Endothelial cell of umbilical vein (primary cell): Measurements from ENCODE around the gene PLXNA3. TPM values are rescaled to one million over a fixed set of nuclear protein-coding genes. Genes with fewer than 3 reads are reported as not detected.

Experiments used
- BruUV-seq: library from RNA; stranded (reverse); fragments of 400-500 nt; replicated peaks from 2 replicates; lab custom pipeline; 2021; lab: Mats Ljungman, UMichigan
- CTCF ChIA-PET: fragments of 300-600, 350-600 bp; sonication (Branson Sonifier 250); formaldehyde crosslinking; loops from one replicate; lab custom pipeline; 2021; ENCODE audit warnings: antibody characterized with exemption, inconsistent platforms; lab: Charles Lee
- POLR2A ChIA-PET: fragments of 300-600, 350-600 bp; sonication (Branson Sonifier 250); formaldehyde crosslinking; loops from one replicate; lab custom pipeline; 2021; ENCODE audit warnings: antibody characterized with exemption, inconsistent platforms; lab: Charles Lee
- DNase-seq: peaks from one replicate; pipeline ENCODE4 v3.0.0-alpha.2; 2011; ENCODE audit warnings: low read depth, low spot score
- FAIRE-seq: peaks from 2 replicates; lab custom pipeline; 2011; peaks lifted over from hg19 to GRCh38; lab: Jason Lieb, UNC
- H2AFZ ChIP-seq: 2 replicates; pipeline ENCODE4 v1.6.0; 2012; ENCODE audit warnings: low read depth, low read length, control low read depth, inconsistent platforms
- H3K27ac ChIP-seq: 2 replicates; pipeline ENCODE4 v1.5.1; 2011; ENCODE audit warnings: low read depth, mild to moderate bottlenecking, control low read depth, low read length, moderate library complexity; ENCODE audit not compliant: insufficient read depth
- H3K27me3 ChIP-seq, 2 experiments: 2 replicates each; pipeline versions ENCODE4 v1.6.0 to v1.6.1; 2011; ENCODE audit warnings: low read length in 2 of 2, mixed read lengths in 1 of 2; ENCODE audit not compliant: control insufficient read depth in 2 of 2, insufficient read depth in 2 of 2
- H3K36me3 ChIP-seq, 2 experiments: 2 replicates in 1 of 2; 3 replicates in 1 of 2; pipeline ENCODE4 v1.5.1; 2011; ENCODE audit warnings: low read length in 2 of 2, mild to moderate bottlenecking in 1 of 2, moderate library complexity in 1 of 2; ENCODE audit not compliant: control insufficient read depth in 2 of 2, insufficient read depth in 2 of 2; ENCODE audit errors: extremely low read depth in 1 of 2
- H3K4me1 ChIP-seq: 3 replicates; pipeline ENCODE4 v1.5.1; 2011; ENCODE audit warnings: mild to moderate bottlenecking, low read length; ENCODE audit not compliant: control insufficient read depth, insufficient read depth; ENCODE audit errors: extremely low read depth
- H3K4me2 ChIP-seq: 2 replicates; pipeline ENCODE4 v1.6.1; 2011; ENCODE audit warnings: low read length, control low read depth, mixed read lengths; ENCODE audit not compliant: insufficient read depth
- H3K4me3 ChIP-seq, 3 experiments: fragments of 200-600 bp in 1 of 3; sonication (generic), shearing (Covaris generic) in 1 of 3; replicated peaks in 1 of 3; 2 replicates each; pipeline ENCODE4 v1.5.1; 2011 to 2016; ENCODE audit warnings: control low read depth in 3 of 3, low read length in 3 of 3, mild to moderate bottlenecking in 2 of 3, inconsistent platforms in 1 of 3, low read depth in 1 of 3, moderate library complexity in 1 of 3; ENCODE audit not compliant: insufficient read depth in 1 of 3
- H3K79me2 ChIP-seq: 2 replicates; pipeline ENCODE4 v1.6.0; 2012; ENCODE audit warnings: low read length, inconsistent platforms; ENCODE audit not compliant: control insufficient read depth, insufficient read depth
- H3K9ac ChIP-seq: replicated peaks from 2 replicates; pipeline ENCODE3; 2011; ENCODE audit warnings: low read length, control low read depth; ENCODE audit not compliant: insufficient read depth; ENCODE audit errors: extremely low read depth
- H3K9me1 ChIP-seq: replicated peaks from 3 replicates; pipeline ENCODE4 v1.6.0; 2011; ENCODE audit warnings: mild to moderate bottlenecking, low read length; ENCODE audit not compliant: control insufficient read depth, insufficient read depth; ENCODE audit errors: extremely low read depth
- H3K9me3 ChIP-seq: replicated peaks from 2 replicates; pipeline ENCODE4 v1.5.1; 2012; ENCODE audit warnings: low read length, inconsistent platforms; ENCODE audit not compliant: control insufficient read depth, insufficient read depth
- H4K20me1 ChIP-seq: replicated peaks from 2 replicates; pipeline ENCODE3; 2011; ENCODE audit warnings: mild to moderate bottlenecking, low read length; ENCODE audit not compliant: control insufficient read depth, insufficient read depth; ENCODE audit errors: extremely low read depth
- EZH2 ChIP-seq: IDR thresholded peaks from 2 replicates; pipeline ENCODE4 v1.6.1; 2012; ENCODE audit warnings: borderline replicate concordance, low read depth, mild to moderate bottlenecking, moderate library complexity, low read length, inconsistent platforms; ENCODE audit not compliant: severe bottlenecking
- FOS ChIP-seq: IDR thresholded peaks from 2 replicates; pipeline ENCODE4 v1.6.1; 2011; ENCODE audit warnings: mild to moderate bottlenecking, low read length, moderate library complexity, borderline replicate concordance; ENCODE audit not compliant: insufficient read depth
- GATA2 ChIP-seq: IDR thresholded peaks from 2 replicates; pipeline ENCODE4 v1.7.0; 2011; ENCODE audit warnings: low read depth, mild to moderate bottlenecking, moderate library complexity, mixed read lengths, low read length; ENCODE audit not compliant: insufficient read length, insufficient read depth
- JUN ChIP-seq: IDR thresholded peaks from 2 replicates; pipeline ENCODE4 v1.6.1; 2011; ENCODE audit warnings: borderline replicate concordance, low read depth; ENCODE audit not compliant: insufficient read length, insufficient read depth
- MYC ChIP-seq: IDR thresholded peaks from one replicate; pipeline ENCODE4 v1.6.1; 2011; ENCODE audit warnings: mild to moderate bottlenecking, low read depth, low read length
- POLR2A ChIP-seq: IDR thresholded peaks from 2 replicates; pipeline ENCODE4 v1.6.1; 2012; ENCODE audit warnings: low read depth, mild to moderate bottlenecking, control low read depth, low read length
- POLR2AphosphoS5 ChIP-seq: IDR thresholded peaks from 2 replicates; pipeline ENCODE4 v1.6.1; 2012; ENCODE audit warnings: low read depth, mild to moderate bottlenecking, control low read depth, low read length, moderate library complexity; ENCODE audit not compliant: insufficient read depth
- dilution Hi-C: fragments of 300-500 bp; cut with MboI; formaldehyde crosslinking; loops from one replicate; pipeline ENCODE4 v1.15.0; 2019; ENCODE audit warnings: low sequenced_read_pairs; ENCODE audit not compliant: extremely low pct_ligation_motif_present
- intact Hi-C: fragments of 100-400 bp; cut with micrococcal nuclease; formaldehyde crosslinking; loops from one replicate; pipeline ENCODE4 v1.10.0; 2022
- polyA plus RNA-seq, 4 experiments: library from polyadenylated mRNA; depleted of rRNA in 3 of 4; stranded (reverse) in 3 of 4; unstranded in 1 of 4; fragments of >200 nt; gene quantifications; 2 replicates each; pipeline versions ENCODE4 v1.2.1 to v1.2.3, GENCODE V29; 2011 to 2012; ENCODE audit warnings: missing spikeins in 1 of 4
- total RNA-seq: library from RNA; stranded (reverse); gene quantifications from 2 replicates; pipeline ENCODE4 v1.2.3, GENCODE V29; 2021
- TF ChIP-seq, protein P1 (sequence below): IDR thresholded peaks from 2 replicates; pipeline ENCODE4 v1.6.1; 2011; ENCODE audit not compliant: insufficient read depth, insufficient read length
- TF ChIP-seq, protein P2 (sequence below), 2 donors: IDR thresholded peaks; 1 replicate in 1 of 2; 2 replicates in 1 of 2; pipeline ENCODE4 v1.5.1; 2011; ENCODE audit warnings: low read length in 2 of 2, mild to moderate bottlenecking in 2 of 2, moderate library complexity in 2 of 2, control low read depth in 1 of 2, inconsistent platforms in 1 of 2, low read depth in 1 of 2; ENCODE audit not compliant: insufficient read depth in 1 of 2; ENCODE audit errors: extremely low read depth in 1 of 2

The PLXNA3 gene
- total and polyA plus RNA-seq, 2 donors (not counting 3 experiments of a cell fraction or from before 2014, with no cell fraction given), result 56.8 to 58.6 TPM

DNA sequence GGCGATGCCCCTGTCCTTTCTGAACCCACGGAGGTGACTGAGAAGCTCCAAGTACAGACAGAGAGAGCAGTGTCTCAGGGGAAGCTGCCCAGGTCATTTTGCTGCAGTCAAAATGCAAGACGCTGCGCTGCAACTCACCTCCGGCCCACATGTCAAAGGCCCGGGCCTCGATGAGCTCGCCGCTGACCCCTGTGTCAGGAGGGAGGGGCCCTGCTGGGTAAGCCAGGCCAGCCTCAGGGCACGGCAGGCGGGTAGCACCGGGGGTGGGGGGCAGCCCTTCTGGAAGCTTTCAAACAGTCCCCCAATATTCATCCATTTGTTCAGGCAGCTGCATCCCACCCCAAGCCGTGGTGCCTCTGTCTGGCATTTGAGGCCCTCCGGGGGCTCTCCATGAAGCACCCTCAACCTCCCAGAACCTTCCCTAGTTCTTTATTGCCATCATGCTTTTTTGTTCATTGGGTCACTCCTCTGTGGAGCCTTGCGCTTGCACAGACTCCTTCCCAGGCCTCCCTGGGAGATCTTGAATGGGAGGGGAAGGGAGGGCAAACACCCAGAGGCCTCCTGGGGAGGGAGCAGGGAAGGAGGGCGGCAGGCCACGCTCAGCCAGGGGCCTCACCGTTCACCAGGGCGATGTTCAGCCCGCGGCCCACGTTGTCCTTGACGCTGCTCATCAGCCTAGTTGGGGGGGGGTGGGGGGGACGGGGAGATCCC, 49.7 kb downstream of the PLXNA3 start:
- no peaks in the 10 kb centered on the region for H3K27me3 ChIP-seq
- intact Hi-C loops (no loop called here), dilution Hi-C loops (no loop called here)
- no peaks in the 10 kb centered on the region for H3K9me1 ChIP-seq
- H3K9ac ChIP-seq, result no peak overlapping the region
- ChIA-PET CTCF (no interaction called here), POLR2A (no interaction called here)
- no peak overlapping the region for H3K4me2 ChIP-seq
- TF ChIP-seq MYC (no peak), FOS (no peak), POLR2AphosphoS5 (no peak), EZH2 (no peak), POLR2A (no peak), GATA2 (no peak), JUN (no peak)
- TF ChIP-seq, protein P1, sequence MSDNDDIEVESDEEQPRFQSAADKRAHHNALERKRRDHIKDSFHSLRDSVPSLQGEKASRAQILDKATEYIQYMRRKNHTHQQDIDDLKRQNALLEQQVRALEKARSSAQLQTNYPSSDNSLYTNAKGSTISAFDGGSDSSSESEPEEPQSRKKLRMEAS, result no peak
- TF ChIP-seq, protein P2, sequence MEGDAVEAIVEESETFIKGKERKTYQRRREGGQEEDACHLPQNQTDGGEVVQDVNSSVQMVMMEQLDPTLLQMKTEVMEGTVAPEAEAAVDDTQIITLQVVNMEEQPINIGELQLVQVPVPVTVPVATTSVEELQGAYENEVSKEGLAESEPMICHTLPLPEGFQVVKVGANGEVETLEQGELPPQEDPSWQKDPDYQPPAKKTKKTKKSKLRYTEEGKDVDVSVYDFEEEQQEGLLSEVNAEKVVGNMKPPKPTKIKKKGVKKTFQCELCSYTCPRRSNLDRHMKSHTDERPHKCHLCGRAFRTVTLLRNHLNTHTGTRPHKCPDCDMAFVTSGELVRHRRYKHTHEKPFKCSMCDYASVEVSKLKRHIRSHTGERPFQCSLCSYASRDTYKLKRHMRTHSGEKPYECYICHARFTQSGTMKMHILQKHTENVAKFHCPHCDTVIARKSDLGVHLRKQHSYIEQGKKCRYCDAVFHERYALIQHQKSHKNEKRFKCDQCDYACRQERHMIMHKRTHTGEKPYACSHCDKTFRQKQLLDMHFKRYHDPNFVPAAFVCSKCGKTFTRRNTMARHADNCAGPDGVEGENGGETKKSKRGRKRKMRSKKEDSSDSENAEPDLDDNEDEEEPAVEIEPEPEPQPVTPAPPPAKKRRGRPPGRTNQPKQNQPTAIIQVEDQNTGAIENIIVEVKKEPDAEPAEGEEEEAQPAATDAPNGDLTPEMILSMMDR (IDR thresholded peaks at IDR 0.05; ENCODE audit: extremely low read depth in 1 of 2, insufficient read depth in 1 of 2, low read depth in 1 of 2, low read length in 2 of 2), result no peak
- FAIRE-seq, result no peak
- no TSS peak for BruUV-seq
- no peak overlapping the region for H2AFZ ChIP-seq
- no peak for DNase-seq
- no peaks in the 10 kb centered on the region for H3K9me3 ChIP-seq
- no peak overlapping the region for H3K4me3 ChIP-seq
- H3K27ac ChIP-seq, result no peak overlapping the region
- no peaks in the 10 kb centered on the region for H3K36me3 ChIP-seq
- H4K20me1 ChIP-seq, result no peaks in the 10 kb centered on the region
- peaks cover 6% of the 10 kb centered on the region for H3K4me1 ChIP-seq
- no peaks in the 10 kb centered on the region for H3K79me2 ChIP-seq
